DOHH2 (cell line): ENCODE results near the gene STIL.

ENCODE experiments used
- EZH2phosphoT487 ChIP-seq: fragments of 200-600 bp; sonication (generic); IDR thresholded peaks from 2 replicates; pipeline ENCODE4 v1.6.1; 2017; ENCODE audit warnings: borderline replicate concordance, mild to moderate bottlenecking, antibody characterized with exemption, low read length, moderate library complexity, mixed read lengths
- TF ChIP-seq, protein P1 (sequence below): fragments of 200-600 bp; sonication (generic); IDR thresholded peaks from one replicate; pipeline ENCODE4 v1.5.1; 2014; ENCODE audit warnings: antibody characterized with exemption, mild to moderate bottlenecking, low read depth, low read length; ENCODE audit not compliant: poor library complexity, severe bottlenecking

DNA sequence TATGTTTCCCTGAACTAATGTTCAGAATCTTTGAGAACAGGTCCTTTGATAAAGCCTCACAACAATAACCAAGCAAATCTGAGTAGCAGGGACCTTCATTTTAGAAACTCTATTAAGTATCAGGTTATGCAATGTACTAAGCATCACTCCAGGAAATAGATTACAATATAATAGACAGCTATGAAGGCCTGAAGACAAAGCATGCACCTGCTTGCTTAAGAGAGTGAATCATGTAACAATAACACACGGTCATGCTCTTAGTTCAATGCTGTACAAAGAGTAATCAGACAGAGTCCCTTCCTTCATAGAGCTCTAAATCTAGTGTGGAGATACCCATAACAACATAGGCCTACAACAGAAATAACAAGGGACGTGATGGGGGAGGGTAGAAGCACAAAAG, 11.6 kb upstream of the STIL start:
- TF ChIP-seq, protein P1, sequence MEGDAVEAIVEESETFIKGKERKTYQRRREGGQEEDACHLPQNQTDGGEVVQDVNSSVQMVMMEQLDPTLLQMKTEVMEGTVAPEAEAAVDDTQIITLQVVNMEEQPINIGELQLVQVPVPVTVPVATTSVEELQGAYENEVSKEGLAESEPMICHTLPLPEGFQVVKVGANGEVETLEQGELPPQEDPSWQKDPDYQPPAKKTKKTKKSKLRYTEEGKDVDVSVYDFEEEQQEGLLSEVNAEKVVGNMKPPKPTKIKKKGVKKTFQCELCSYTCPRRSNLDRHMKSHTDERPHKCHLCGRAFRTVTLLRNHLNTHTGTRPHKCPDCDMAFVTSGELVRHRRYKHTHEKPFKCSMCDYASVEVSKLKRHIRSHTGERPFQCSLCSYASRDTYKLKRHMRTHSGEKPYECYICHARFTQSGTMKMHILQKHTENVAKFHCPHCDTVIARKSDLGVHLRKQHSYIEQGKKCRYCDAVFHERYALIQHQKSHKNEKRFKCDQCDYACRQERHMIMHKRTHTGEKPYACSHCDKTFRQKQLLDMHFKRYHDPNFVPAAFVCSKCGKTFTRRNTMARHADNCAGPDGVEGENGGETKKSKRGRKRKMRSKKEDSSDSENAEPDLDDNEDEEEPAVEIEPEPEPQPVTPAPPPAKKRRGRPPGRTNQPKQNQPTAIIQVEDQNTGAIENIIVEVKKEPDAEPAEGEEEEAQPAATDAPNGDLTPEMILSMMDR, result no peak
- no peak for TF ChIP-seq EZH2phosphoT487
